GM12875 (cell line): ENCODE results near the gene HPX.

Experiments used
- H3K4me3 ChIP-seq: one replicate; pipeline ENCODE4 v1.5.1; 2011; ENCODE audit warnings: low read depth, low read length, control low read depth
- TF ChIP-seq, protein P1 (sequence below): IDR thresholded peaks from 2 replicates; pipeline ENCODE4 v1.5.1; 2011; ENCODE audit warnings: low read depth, mild to moderate bottlenecking, control low read depth, inconsistent platforms, low read length, moderate library complexity, borderline replicate concordance; ENCODE audit not compliant: insufficient read depth

HPX gene

DNA sequence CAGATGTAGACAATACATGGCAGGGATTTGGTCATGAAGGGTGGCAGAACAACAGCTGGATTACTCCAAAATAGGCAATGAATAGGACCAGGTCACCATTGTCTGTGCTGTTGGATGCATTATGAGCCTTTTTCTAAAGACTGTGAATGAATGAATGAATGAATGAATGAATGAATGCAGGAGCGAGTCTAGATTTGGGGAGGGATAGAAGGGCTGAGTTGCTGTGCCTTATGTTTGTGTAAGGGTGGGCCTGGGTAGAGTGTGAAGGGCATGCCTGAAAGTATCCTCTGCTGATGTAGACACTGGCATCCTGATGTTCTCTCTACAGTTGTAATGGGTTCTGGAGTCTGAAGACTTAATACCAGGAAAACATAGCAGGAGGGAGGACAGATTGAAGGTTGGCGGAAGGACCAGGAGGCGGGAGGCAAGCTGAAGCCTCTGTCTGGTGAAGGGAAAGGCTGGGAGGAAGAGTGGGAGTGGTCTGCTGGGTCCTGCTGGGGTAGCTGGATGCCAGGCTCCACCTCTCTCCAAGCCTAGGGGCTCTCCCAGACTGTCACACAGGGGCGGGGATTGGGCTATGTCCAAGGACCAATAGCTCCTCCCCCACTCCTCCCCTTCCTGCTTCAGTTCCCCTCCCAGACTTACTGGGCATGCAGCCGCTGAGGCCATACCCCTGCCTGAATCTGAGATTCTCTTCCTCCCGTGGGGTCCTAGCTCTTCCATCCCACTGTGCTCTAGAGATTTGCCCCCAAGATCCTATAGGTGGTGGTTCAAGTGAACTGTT is 28.1 kb upstream of the HPX start:
- no peak overlapping the region for H3K4me3 ChIP-seq
- TF ChIP-seq, protein P1, sequence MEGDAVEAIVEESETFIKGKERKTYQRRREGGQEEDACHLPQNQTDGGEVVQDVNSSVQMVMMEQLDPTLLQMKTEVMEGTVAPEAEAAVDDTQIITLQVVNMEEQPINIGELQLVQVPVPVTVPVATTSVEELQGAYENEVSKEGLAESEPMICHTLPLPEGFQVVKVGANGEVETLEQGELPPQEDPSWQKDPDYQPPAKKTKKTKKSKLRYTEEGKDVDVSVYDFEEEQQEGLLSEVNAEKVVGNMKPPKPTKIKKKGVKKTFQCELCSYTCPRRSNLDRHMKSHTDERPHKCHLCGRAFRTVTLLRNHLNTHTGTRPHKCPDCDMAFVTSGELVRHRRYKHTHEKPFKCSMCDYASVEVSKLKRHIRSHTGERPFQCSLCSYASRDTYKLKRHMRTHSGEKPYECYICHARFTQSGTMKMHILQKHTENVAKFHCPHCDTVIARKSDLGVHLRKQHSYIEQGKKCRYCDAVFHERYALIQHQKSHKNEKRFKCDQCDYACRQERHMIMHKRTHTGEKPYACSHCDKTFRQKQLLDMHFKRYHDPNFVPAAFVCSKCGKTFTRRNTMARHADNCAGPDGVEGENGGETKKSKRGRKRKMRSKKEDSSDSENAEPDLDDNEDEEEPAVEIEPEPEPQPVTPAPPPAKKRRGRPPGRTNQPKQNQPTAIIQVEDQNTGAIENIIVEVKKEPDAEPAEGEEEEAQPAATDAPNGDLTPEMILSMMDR, result no peak

DNA sequence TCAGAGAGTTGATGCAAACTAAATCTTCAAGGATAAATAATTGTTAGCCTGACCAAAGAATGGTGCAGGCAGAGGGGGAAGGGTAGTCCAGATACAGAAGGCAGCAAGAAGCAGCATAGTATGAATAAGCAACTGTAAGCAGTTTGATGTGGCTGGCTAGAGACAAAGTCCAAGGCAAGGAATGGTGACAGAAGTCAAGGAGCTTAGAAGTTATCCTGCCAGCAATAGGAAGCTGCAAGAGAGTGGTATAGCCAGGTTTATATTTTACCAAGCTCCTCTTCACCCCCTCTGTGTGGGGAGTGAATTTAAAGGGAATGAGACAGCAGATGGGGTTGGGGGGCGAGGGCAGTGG is 18.3 kb upstream of the HPX start:
- no peak overlapping the region for H3K4me3 ChIP-seq
- TF ChIP-seq, protein P1, result no peak

GRCh38 chr11:6458352-6459098 is 17.7 kb upstream of the HPX start:
- H3K4me3 ChIP-seq, result no peak overlapping the region
- TF ChIP-seq, protein P1, result no peak

DNA sequence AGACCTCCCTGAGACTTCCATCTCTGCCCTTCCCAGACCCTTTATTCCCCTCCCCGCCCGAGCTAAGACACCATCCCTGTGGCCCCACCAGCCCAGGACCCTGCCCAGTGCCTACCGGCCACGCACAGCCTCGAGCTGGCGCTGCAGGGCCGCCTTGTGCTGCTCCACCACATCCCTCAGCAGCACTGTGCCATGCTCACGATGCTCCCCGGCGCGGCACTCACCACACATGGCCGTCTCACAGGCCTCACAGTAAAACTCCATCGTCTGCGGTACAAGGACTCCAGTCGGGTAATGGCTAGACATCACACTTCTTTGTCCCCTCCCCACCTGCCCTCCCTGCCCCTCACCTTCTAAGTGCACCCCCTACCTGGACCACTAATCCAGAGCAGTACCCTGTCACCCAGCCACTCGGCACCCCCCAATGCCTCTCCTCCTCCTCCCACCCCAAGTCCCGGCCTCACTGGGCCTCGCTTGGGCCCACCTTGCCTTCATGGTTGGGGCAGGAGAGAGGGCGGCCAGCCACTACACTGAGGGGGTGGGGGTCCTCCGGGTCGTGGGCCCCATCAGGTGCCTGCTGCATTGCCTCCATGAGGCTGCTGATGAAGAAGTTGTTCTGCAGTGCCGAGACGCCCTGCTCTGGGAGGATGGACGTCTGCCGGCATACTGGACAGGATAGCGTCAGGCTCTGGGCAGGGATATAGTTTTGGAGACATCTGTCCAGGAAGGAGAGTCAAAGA is 17.0 kb upstream of the HPX start:
- TF ChIP-seq, protein P1, result no peak
- no peak overlapping the region for H3K4me3 ChIP-seq

DNA sequence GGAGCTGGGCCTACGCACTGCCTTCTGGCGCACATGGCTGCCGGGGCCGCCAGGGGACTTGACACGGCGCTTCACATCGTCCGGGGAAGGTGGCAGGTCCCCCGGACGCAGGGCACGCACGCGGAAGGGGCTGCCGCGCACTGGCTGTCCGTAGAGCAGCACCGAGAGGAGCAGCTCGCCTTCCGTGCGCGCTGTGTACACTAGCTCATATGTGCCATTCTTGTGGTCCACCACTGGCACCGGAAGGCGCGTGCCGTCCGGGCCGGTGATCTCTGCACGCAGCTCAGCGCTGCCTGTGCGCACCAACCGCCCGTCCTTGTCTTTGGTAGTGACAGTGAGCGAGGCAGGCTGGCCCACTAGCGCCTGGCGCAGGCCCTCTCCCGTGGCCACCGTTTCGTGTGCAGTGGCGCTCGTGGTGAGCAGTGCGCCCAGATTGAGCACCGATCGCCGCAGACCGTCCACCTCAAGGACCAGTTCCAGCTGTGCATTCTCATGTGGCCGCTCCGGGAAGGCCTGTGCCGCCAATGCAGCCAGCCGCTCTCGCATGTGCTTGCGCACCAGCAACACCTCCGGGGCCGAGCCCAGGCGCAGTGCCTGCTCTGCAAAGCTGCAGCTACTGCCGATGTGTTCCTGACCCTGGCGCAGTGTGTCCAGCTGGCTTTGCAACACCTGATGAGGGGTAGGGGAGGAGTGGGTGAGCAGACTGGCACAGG is 15.7 kb upstream of the HPX start:
- TF ChIP-seq, protein P1, result no peak
- no peak overlapping the region for H3K4me3 ChIP-seq

DNA sequence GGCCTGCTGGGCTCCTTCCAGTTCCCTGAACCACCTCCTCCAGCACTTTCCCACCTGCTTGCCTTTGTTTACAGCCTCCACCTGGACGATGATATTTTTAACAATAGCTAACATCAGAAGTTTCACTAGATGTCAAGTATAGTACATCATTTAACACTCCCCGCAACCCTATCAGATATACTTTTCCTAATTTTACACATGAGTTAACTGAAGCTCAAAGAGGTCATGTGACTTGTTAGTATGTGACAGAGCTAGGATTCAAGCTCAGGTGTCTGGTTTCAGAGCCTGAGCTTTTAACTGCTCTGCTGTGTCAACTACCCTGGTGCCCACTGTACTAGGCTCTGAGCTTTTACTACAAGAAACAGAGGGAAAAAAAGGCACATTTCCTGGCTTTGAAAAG is 14.3 kb upstream of the HPX start:
- H3K4me3 ChIP-seq, result no peak overlapping the region
- TF ChIP-seq, protein P1, result no peak
